ENCODE measurements around the gene SLIT3. TPM values are rescaled to one million over a fixed set of nuclear protein-coding genes. Genes with fewer than 3 reads are reported as not detected.

Gene SLIT3
- total and polyA plus RNA-seq, 2 donors from 2014 or later = 14.5 to 54.1 TPM

DNA sequence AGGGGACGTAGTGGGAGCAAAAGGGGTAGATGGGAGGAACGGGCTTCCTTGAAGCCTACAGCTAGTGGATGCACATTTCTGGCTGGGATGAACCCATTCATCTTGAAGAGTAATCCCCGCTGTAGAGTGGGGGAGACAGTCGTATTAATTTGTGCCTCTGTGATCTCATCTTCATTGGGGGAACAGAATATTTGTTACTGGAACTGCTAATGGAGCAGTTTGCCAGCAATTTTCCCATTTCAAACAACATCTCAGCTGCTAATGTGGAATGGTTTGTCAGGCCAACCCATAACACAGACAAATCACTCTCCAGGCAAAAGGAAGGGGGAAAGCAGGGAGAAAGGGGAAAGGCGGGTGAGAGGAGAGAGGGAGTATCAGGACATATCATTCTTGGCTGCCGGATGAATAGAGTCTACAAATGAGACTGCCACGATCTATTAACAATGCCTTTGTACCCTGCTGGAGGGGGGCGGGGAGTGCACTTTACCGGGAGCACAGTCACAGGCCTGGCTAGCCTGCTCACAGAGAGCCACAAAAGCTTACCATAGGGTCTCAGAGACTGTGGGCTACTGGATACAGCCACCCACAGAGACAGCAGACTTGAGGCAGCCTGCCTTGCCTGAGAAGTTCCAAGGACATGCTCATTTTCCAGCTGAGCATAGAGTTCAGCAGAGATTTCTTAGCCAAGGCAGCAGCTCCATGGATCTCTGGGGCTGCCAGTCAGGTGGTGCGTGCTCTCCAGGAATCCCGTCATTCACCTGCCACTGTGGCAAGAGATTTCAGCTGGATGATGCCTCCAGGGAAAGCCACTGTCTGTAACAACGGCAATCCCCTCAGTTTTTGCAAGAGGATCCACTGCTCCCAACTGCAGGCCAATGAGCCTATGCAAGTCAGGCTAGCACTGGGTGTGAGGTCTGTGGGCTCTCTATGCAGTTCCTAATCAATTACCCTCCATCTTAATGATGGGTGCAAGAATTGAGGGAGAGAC is 504.1 kb downstream of the SLIT3 start:
- H3K9me3 ChIP-seq (ENCODE audit: control insufficient read depth in 2 of 3, insufficient read depth in 1 of 3, low read length in 3 of 3) = no peaks in the 10 kb centered on the region
- no peak overlapping the region for H3K4me3 ChIP-seq (ENCODE audit: low read length in 3 of 3)
- H3K27me3 ChIP-seq (ENCODE audit: control insufficient read depth, insufficient read depth, low read length) = no peaks in the 10 kb centered on the region
- H3K9ac ChIP-seq (ENCODE audit: low read length in 3 of 3) = no peak overlapping the region
- FAIRE-seq (no peak), DNase-seq (no peak)
- intact Hi-C loops (cut with DNase I) = no loop called here
- TF ChIP-seq, protein P1, sequence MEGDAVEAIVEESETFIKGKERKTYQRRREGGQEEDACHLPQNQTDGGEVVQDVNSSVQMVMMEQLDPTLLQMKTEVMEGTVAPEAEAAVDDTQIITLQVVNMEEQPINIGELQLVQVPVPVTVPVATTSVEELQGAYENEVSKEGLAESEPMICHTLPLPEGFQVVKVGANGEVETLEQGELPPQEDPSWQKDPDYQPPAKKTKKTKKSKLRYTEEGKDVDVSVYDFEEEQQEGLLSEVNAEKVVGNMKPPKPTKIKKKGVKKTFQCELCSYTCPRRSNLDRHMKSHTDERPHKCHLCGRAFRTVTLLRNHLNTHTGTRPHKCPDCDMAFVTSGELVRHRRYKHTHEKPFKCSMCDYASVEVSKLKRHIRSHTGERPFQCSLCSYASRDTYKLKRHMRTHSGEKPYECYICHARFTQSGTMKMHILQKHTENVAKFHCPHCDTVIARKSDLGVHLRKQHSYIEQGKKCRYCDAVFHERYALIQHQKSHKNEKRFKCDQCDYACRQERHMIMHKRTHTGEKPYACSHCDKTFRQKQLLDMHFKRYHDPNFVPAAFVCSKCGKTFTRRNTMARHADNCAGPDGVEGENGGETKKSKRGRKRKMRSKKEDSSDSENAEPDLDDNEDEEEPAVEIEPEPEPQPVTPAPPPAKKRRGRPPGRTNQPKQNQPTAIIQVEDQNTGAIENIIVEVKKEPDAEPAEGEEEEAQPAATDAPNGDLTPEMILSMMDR (IDR thresholded peaks at IDR 0.05; ENCODE audit: borderline replicate concordance, extremely low read depth, insufficient read depth) = no peak
- no peaks in the 10 kb centered on the region for H3K4me1 ChIP-seq (ENCODE audit: control insufficient read depth in 2 of 3, insufficient read depth in 2 of 3, low read depth in 1 of 3, low read length in 3 of 3)
- no peak overlapping the region for H3K27ac ChIP-seq (ENCODE audit: low read depth in 2 of 2, low read length in 2 of 2)
- peaks cover 0 to 2% (median 0%) of the 10 kb centered on the region in 3 donors for H3K36me3 ChIP-seq (ENCODE audit: control insufficient read depth in 2 of 3, insufficient read depth in 3 of 3, low read length in 3 of 3)

DNA sequence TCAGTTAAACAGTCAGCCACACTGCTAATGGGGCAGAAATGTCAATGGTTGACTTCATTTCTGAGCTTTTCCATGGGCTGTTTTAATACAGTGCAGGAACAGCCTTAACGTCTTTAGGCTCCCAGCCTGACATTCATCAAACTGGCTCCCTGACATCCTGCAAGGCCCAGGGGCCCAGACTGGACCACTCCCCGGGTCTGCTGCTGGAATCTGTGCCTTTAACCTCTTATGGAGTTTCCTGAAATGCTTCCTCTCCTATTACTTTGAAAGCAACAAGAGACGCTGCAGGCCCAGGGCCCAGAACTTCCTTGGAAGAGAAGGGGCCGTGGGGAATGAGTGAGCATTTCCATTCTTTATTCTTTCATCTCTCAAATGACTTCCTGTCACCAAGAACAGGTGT is 504.9 kb downstream of the SLIT3 start:
- H3K27ac ChIP-seq (ENCODE audit: low read depth in 2 of 2, low read length in 2 of 2) = no peak overlapping the region
- no peaks in the 10 kb centered on the region for H3K9me3 ChIP-seq (ENCODE audit: control insufficient read depth in 2 of 3, insufficient read depth in 1 of 3, low read length in 3 of 3)
- peak in 2 of 5 donors; percentile 28 to 62 for DNase-seq
- H3K4me3 ChIP-seq (ENCODE audit: low read length in 3 of 3) = no peak overlapping the region
- intact Hi-C loops (cut with DNase I) = no loop called here
- H3K27me3 ChIP-seq (ENCODE audit: control insufficient read depth, insufficient read depth, low read length) = no peaks in the 10 kb centered on the region
- TF ChIP-seq, protein P1 (IDR thresholded peaks at IDR 0.05; ENCODE audit: borderline replicate concordance, extremely low read depth, insufficient read depth) = no peak
- no peak overlapping the region for H3K9ac ChIP-seq (ENCODE audit: low read length in 3 of 3)
- H3K4me1 ChIP-seq (ENCODE audit: control insufficient read depth in 2 of 3, insufficient read depth in 2 of 3, low read depth in 1 of 3, low read length in 3 of 3) = no peaks in the 10 kb centered on the region
- FAIRE-seq = no peak
- peaks cover 0 to 2% (median 0%) of the 10 kb centered on the region in 3 donors for H3K36me3 ChIP-seq (ENCODE audit: control insufficient read depth in 2 of 3, insufficient read depth in 3 of 3, low read length in 3 of 3)

GRCh38 chr5:168793841-168794837 is 506.8 kb downstream of the SLIT3 start:
- Histone ChIP-seq H3K9me3 (ENCODE audit: control insufficient read depth in 2 of 3, insufficient read depth in 1 of 3, low read length in 3 of 3) (no peaks in the 10 kb centered on the region), H3K9ac (ENCODE audit: low read length in 3 of 3) (no peak overlapping the region), H3K27ac (ENCODE audit: low read depth in 2 of 2, low read length in 2 of 2) (no peak overlapping the region), H3K27me3 (ENCODE audit: control insufficient read depth, insufficient read depth, low read length) (no peaks in the 10 kb centered on the region), H3K36me3 (ENCODE audit: control insufficient read depth in 2 of 3, insufficient read depth in 3 of 3, low read length in 3 of 3) (peaks cover 0 to 2% (median 0%) of the 10 kb centered on the region in 3 donors), H3K4me3 (ENCODE audit: low read length in 3 of 3) (no peak overlapping the region), H3K4me1 (ENCODE audit: control insufficient read depth in 2 of 3, insufficient read depth in 2 of 3, low read depth in 1 of 3, low read length in 3 of 3) (no peaks in the 10 kb centered on the region)
- TF ChIP-seq, protein P1 (IDR thresholded peaks at IDR 0.05; ENCODE audit: borderline replicate concordance, extremely low read depth, insufficient read depth) = no peak
- DNase-seq (peak in 3 of 5 donors; percentile 23 to 80 (median 58)), FAIRE-seq (no peak)
- intact Hi-C loops (cut with DNase I) = no loop called here
